ENCODE results near the gene ERG.

DNA sequence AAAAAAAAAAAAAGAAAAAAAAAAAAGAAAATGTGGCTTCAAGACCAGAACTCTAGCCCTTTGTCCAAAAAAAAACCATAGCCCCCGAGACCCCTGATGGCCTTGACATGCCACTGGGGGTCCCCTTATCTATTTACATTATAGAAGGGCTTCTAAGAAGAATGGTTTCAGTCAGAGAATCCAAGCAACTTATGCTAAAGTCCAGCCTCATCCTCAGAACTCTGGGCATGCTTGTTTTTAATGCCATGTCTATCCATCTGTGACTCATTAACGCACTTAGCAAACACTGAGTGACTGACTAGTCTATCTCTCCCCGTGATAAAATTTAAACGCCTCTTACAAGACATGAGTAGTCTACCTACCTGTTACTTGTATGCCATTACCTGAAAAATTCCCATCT lies 29.3 kb downstream of the ERG start:
- no peak for TF ChIP-seq JUN (IDR thresholded peaks at IDR 0.05)
- no peak for TF ChIP-seq CHD2 (IDR thresholded peaks at IDR 0.05; ENCODE audit: low read length, partially characterized antibody)
- no peak for TF ChIP-seq TP53 (CRISPR knock-in tag; IDR thresholded peaks at IDR 0.05)
- TF ChIP-seq, protein P1, sequence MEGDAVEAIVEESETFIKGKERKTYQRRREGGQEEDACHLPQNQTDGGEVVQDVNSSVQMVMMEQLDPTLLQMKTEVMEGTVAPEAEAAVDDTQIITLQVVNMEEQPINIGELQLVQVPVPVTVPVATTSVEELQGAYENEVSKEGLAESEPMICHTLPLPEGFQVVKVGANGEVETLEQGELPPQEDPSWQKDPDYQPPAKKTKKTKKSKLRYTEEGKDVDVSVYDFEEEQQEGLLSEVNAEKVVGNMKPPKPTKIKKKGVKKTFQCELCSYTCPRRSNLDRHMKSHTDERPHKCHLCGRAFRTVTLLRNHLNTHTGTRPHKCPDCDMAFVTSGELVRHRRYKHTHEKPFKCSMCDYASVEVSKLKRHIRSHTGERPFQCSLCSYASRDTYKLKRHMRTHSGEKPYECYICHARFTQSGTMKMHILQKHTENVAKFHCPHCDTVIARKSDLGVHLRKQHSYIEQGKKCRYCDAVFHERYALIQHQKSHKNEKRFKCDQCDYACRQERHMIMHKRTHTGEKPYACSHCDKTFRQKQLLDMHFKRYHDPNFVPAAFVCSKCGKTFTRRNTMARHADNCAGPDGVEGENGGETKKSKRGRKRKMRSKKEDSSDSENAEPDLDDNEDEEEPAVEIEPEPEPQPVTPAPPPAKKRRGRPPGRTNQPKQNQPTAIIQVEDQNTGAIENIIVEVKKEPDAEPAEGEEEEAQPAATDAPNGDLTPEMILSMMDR (IDR thresholded peaks at IDR 0.05) = no peak
- no peak for TF ChIP-seq RFX5 (IDR thresholded peaks at IDR 0.05)
- TF ChIP-seq POLR2A (IDR thresholded peaks at IDR 0.05; ENCODE audit: low read length) = no peak
- no peak for TF ChIP-seq KDM1A (IDR thresholded peaks at IDR 0.05; ENCODE audit: low read depth)
- TF ChIP-seq, protein P2, sequence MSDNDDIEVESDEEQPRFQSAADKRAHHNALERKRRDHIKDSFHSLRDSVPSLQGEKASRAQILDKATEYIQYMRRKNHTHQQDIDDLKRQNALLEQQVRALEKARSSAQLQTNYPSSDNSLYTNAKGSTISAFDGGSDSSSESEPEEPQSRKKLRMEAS (IDR thresholded peaks at IDR 0.05) = no peak
- TF ChIP-seq MYC (IDR thresholded peaks at IDR 0.05; ENCODE audit: borderline replicate concordance, low read length) = no peak
- no peak for TF ChIP-seq CHD4 (IDR thresholded peaks at IDR 0.05; ENCODE audit: borderline replicate concordance)

Measured in A549 (cell line).